DMS79 (cell line): ENCODE measurements around the gene BMAL1.
"Not testable (repeated sequence)": the region's sequence is repeated elsewhere in the genome, so short reads cannot be mapped to it uniquely, and the experiment has no call there.

Source experiments
- DNase-seq: peaks from one replicate; lab custom pipeline; 2025; lab: John Stamatoyannopoulos, UW

BMAL1 gene

DNA sequence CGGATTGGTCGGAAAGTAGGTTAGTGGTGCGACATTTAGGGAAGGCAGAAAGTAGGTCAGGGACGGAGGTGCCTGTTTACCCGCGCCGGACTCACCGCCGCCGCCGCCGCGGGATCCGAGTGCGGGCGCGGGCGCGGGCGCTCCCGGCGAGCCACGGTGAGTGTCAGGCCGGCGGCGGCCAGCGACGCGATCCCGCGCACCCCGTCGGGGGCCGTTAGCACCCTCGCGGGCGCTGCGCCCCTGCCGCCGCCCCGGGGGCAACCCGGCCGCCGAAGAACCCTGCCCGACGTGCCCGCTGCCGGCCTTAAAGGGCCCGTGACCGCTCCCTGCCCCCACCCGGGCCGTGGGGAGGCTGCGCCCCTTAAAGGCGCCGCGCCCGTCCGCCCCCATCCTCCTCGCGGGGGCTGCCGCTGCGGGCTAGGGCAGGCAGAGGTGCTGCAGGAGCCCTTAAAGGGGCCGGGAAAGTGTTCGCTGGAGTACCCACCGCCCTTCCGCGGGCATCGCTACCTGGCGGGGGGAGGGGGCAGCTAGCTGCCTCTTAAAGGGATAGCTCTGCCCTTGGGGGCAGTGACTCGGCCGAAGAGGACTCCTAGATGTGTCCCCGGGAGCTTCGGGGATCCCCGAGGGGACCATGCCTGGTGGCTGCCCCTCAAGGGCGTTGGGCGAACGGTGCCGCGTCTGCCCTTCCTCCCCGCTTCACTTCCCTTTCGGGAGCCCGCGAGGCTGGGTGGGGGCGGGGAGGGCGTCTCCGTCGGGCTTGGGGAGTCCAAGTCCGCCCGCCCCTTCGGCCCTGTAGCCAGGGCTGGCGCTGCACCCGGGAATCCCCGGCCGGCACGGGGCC lies at the start of gene BMAL1:
TSS of gene BMAL1 (plus strand) at position 23 of the 841 bp plus-strand sequence. CDS start 76,519 bp downstream, outside the sequence.
- no peak for DNase-seq

DNA sequence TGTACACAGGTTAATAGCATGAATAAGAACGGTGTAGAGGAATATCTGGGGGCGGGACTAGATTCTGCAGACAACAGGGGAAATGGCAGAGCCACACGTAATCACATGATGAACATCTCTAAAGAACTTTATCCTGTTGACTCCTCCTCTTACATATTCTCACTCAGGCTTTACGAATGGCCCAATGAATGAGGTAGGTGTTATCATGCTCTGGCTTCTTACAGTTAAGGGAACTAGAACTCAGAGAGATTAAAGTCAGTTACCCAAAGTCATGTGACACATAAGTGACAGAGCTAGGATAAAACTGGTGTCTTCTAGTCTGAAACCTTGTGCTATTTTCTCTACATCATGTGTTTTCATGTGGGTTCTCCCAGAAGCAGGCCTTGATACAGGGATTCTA lies 49.0 kb upstream of the BMAL1 start:
- DNase-seq = no peak

DNA sequence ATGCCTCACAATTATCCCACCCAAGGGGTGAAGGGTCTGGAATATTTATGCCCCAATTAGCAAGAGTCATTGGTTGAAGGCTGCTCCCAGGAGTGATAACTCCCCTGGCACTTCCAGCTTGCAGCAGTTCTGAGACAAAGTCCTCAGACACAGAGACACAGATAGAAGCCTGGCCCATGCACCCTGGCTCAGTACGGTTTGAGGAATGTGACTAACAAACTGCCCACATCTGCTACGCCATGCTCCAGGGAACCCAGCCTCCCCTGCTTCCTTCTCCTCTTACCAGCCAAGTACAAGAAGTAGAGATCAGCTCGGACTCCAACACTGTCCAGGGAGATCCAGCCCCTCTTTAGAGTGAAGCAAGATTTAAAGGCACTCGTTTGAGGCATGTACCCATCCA lies 48.5 kb upstream of the BMAL1 start:
- DNase-seq = no peak

DNA sequence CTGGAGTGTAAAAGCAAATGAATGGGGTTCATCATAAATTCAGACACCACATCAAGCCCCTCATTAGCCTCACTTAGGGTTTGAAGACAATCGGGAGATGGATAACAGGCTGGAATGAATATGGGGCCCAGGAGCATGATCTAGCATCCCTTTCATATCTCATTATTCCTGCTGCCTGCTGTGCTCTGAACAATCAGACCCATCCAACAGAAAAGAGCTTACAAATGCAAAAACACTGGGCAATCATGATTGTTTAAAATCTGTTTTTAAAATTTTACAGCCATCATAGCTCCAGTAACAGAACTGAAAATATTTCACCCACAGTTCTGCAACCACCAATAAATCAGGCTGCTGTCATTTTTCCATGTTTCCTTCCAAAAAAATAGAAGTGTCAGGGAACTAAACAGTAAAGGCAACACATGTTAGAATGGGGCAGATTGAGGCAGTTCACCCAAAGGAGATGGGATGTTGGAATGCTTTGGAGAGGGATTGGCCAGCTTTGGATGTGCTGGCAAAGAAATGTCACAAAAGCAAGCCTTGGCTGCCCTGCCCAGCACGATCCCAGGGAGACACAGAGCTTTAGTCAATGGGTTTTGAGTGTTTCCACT lies 47.8 kb upstream of the BMAL1 start:
- DNase-seq = no peak

DNA sequence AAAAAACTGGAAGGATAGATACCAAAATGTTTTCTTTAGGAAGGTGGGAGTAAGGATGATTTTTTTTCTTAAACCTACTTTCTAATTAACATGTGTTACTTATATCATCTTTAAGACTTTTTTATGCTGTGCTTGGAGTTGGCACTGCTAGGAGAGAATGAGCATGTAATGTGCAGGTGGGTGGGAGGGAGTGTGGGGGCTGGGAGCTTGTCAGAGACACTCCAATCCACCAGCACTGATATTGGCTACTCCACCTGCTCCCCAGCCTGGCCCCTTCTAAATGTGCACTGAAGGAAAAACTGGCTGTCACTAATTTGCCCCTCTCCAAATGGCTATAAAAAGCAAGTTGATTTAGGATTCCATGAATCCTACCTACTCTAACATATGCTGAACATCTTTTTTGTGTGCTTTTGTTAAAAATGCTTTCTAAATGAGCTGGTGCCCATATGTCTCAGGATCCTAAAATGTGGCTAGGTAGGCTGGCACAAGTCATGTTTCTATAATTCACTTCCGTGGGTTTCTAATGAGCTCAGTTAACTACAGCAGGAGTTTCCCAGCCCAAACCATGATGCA lies 44.3 kb upstream of the BMAL1 start:
- no peak for DNase-seq

DNA sequence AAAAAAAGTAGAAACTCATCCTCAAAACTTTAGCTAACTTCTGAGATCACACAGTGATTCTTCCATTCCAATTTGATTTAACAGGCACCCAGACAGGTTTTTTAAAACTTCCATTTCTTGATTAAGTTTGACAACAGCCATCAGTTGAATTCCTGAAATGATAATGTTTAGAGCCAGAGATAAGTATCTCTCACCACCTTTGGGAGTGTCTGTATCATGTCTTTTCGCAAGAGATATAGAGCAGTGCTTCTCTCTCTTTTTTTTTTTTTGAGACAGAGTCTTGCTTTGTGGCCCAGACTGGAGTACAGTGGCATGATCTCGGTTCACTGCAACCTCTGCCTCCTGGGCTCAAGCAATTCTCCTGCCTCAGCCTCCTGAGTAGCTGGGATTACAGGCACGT lies 41.7 kb upstream of the BMAL1 start:
- DNase-seq = no peak

DNA sequence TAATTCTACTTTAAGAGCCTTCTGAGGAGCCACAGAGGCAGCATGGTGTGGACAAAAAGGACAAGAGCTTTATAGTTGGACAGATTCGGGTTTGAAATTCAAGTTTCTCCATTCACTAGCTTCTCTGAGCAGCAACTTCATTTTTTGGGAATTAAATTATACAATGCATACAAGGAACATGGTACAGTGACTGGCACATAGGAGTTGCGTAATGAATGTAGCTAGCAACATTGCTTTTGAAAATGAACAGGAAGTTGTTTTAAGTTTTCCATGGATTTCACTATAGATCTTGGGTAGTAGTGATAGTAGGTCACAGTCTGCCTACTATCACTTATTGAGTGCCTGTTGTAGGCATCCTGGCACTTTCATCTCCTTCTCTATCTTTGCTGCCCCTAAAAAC lies 41.0 kb upstream of the BMAL1 start:
- no peak for DNase-seq

DNA sequence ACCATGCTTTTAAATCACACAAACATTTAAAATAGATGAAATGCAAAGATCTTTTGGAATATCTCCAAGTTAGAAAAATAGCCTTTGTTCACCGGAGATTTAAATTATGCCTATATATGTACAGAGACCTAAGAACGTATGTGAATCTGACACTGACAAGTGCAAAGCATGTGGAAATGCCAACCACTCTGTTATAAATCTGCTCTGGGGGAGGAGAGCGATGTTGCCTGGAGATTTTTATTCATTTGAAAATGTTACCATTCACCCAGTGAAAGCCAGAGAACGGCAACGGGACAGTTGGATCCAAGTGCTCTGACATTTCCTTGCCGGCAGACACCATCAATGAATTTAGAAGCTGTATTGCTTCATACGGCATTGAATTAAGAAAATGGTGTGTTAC lies 39.8 kb upstream of the BMAL1 start:
- DNase-seq = no peak

DNA sequence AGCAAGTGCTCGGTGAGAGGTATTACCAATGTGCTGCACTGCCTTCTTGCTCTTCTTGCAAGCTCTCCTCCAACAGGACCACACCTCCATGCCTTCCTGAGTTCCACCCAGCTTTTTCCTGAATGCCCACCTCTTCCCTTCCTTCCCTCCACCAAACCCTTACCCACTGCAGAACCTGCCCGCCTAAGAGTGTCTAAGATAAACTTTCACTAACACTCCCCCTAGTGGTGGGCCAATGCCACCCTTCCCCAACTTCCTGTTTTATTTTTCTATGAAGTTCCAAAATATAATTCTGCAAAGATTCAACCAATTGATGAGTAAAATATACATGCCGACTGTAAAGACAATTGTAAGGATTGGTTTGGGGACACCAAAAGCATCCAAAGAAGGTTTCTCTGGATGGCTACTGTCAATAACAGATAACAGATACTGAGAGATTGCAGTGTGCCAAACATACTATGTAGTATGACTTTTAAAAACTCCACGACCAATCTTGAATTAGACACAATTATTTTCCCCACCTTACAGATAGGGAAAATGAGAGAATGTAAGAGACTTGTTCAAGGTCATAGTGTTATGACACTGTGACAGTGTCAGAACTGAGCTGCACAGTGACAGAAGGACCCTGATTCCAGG lies 38.6 kb upstream of the BMAL1 start:
- no peak for DNase-seq

DNA sequence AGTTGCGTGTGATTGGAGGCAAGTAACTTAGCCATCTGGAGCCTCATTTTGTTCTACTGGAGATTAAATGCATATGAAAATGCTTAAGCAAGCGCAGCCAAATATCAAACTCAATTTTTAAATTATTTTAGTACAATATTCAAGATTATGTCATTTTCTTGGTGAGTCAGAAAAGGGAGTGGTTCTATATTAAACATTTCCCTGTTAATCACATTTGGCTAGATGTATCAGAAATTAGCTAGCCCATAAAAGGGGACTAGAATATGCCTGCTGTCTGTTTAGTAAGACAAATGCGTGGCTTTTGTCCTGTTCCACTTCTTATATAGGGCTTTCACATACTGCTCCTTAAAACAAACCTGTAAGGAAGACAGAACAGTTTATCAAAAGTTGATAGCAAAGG lies 35.0 kb upstream of the BMAL1 start:
- DNase-seq = no peak

DNA sequence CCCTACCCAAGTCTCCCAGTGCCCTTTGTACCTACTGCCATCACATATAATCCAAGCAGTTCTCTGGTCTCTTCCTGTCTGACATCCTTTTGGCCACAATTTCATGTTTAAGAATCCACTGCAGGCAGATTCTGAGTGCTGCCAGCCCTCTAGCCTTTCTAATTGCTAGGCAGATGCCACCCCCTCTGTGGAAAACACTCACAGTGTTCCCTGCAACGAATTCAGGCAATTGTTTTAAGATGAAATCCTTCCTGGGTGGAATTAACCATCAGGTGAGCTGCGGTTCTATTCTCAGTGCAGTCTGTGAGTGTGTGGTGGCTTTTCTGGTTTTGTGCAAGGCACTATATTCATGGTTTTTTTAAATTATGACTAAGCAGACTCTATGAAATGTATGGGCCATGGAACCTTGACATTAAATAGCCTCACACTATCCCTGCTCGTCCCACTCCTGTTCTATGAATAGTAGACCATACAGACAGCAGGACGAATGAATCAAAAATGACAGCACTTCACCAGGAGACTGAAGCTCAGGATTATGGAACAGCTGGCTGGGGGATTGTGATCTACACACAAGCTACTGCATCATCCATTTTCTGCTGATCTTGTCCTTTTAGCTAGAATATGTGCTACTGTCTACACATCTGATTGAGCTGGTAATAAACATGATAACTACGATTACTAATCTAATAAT lies 29.8 kb upstream of the BMAL1 start:
- DNase-seq = no peak

DNA sequence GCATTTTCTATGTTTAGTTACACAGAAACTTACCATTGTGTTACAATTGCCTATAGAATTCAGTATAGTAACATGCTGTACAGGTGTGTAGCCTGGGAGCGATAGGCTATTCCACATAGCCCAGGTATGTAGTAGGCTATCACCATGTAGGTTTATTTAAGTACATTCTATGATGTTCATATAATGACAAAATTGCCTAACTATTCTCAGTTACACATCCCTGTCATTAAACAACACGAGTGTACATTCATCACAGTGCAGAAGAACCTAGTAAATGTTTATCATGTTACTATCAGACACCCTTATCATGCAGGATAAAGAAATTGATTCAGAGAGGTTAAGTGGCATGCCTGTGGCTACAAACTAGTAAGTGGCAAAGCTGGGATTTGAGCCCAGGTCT lies 28.4 kb upstream of the BMAL1 start:
- DNase-seq = no peak

DNA sequence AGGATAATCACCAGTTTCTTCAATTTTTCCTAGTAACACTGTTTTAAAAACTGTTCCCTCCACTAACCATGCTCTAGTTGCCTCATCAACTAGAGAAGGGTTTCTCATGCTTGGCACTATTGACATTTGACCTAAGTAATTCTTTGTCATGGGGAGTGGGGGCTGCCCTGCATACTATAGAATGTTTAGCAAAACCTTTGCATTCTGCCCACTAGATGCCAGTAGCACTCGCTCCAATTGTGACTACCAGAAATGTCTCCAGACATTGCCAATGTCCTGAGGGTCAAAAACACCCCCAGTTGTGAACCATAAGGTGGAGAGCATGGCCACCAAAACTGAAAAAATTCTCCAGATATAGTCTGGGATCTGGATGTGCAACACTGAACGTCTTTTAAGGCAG lies 27.6 kb upstream of the BMAL1 start:
- DNase-seq = no peak

DNA sequence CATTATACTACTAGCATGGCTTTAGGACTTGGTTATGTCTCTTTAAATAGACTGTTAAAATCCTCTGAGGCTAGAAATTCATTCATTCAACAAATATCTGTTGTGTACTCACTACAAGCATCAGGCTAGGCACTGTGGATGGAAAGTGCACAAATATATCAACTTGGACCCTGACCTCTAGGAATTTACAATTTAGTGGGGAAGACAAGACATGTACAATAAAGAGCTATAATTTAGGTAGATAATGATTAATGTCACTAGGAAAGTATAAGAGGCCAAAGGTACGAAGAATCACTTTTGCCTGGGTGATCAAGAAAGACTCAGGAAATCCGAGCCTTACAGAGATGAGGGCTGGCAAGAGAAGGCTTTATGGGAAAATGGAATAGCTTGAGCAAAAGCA lies 25.6 kb upstream of the BMAL1 start:
- no peak for DNase-seq

DNA sequence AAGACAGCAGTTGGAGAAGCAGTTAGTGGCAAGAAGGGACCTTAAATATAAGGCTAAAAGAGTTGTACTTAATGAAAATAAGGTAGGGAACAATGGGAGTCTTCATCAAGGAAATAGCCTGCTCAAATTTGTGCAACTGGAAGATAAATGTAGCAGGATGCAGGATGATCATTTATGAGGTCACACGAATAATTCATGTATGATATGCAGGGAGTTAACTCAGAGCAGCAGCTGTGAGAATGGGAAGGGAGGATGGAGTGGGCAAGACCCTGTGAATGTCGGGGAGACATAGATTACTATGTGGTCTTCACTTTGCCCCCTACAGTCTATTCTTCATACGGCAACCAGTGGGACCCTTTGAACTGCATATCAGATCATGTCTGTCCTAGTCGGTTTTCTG lies 25.2 kb upstream of the BMAL1 start:
- no peak for DNase-seq

DNA sequence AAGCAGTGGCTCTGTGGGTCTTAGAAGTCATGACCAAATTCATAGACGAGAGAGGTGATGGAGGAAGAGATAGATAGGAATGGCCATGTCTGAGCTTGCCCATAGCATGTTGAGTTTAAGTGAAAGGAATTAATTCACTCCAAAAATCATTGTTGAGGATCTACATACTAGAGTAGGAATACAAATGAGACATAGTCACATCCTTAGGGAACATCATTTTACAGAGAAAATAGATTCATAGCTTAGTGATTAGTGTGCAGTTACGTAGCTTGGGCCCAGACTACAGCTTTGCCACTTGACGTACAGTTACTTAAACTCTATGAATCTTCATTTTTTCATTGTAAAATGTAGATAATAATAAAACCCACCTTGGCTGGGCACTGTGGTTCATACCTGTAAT lies 21.4 kb upstream of the BMAL1 start:
- no peak for DNase-seq

DNA sequence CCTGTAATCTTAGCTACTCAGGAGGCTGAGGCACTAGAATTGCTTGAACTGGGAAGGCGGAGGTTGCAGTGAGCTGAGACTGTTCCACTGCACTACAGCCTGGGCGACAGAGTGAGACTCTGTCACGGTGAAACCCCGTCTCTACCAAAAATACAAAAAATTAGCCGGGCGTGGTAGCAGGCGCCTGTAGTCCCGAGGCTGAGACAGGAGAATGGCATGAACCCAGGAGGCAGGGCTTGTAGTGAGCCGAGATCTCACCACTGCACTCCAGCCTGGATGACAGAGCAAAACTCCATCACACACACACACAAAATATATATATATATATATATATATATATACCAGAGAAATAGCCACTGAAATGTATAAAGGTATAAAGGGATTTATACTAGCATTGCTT lies 19.5 kb upstream of the BMAL1 start:
- not testable (repeated sequence) for DNase-seq

DNA sequence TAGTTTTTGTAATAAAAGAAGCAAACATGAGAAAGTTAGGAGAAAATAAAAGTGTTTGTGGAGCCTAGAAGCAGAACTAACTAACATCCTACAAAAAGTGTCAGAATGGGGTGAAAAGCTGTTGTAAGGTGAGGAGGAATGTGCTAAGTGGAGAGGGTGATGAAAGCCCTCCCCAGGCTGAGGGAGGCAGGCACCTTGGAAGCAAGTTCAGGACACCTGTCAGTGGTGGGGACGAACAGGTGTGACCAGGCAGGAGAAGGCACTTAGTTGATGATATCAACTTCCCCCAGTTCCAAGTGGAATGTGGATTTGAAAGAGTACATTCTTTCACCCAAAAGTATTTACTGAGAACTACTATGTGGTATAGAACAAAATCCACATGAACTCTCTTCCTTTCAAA lies 18.7 kb upstream of the BMAL1 start:
- no peak for DNase-seq

DNA sequence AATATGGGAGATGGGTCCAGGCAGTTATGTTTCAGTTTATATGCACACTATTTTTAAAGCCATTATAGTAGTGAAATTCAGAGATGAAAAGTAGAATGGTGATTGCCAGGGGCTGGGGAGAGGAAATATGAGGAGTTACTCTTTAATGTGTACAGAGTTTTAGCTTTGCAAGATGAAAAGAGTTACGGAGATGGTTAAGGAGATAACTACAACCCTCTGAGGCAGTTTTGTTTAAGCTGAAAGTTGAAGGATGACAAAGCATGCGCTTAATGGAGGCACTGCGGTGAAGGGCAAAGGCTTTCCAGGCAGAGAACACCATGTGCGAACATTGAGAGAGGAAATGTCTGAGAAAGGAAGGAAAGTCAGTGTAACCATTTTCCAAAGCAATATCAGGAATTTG lies 18.2 kb upstream of the BMAL1 start:
- no peak for DNase-seq

DNA sequence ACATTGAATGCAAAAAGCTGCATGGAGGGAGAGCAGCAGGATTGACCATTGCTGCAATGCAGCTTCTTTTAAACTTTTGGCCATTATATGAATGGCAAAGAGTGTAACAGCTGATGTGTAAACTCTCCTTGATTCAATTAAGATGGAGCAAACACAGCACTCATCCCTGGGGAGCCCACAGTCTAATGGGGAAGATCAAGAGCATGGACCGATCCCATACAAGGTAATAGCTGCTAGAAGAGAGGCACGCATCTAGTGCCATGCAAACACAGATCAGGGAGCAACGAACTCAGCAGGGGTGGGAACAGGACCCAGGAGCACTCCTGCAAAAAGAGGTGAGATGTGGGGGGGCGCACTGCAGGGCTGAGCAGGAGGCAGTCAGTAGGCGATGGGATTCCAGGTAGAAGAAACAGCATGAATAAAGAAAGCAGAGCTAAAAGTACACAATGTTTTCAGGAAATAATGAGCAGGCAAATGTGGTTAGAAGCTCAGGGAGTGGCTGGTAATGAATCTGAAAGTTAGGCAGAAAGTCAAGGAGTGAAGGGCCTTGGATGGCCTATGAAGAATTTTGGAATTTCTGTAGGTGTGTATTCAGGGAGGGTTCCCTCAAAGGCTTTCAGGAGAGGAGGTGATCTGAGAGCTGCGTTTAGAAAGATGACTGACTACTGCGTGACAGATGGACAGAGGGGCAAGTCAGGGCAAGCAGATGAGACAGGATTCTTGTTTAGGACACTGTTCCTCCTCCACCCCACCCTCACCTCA lies 17.2 kb upstream of the BMAL1 start:
- DNase-seq = peak; percentile 66

DNA sequence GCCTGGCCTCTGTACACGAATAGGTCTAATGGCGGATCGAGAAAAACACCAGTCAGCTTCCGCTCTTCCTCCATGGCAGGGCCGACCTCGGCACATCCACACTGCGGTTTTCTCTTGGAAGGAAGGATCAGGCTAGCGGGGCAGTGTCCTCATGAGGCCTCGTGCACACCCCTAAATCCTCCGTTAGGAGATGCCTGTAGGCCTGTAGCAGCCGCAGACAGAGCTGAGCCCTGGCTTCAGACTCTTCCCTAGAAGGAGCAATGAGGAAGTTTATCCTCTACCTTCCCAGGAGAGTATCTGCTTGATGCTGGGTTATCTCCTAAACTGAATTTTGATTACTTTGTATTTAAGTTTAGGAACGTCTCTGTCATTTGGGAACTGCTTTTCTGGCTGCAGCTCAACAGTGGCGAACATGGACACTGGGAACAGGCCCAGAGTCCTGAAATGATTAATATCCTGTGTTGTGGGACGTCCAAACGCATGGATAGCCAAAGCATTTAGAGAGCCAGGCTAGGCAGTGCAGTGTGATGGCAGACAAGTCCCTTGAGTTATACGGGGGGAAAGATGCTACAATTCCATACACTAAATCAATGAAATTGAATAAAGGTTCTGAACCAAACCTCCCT lies 16.5 kb upstream of the BMAL1 start:
- no peak for DNase-seq
